PC-3 (cell line): Measurements from ENCODE around the gene MXD1. TPM values are rescaled to one million over a fixed set of nuclear protein-coding genes. Genes with fewer than 3 reads are reported as not detected.

Experiments used
- ATAC-seq: fragments of 200-7000 bp; cut with Tn5 transposase; 2 replicates; pipeline ENCODE4 v1.9.1; 2020; ENCODE audit warnings: mild to moderate bottlenecking, moderate library complexity
- BruUV-seq: library from RNA; stranded (reverse); fragments of 400-500 nt; replicated peaks from 2 replicates; lab custom pipeline; 2021; lab: Mats Ljungman, UMichigan
- CTCF ChIA-PET: fragments of 300-600 bp; sonication (Branson Sonifier 250); formaldehyde crosslinking; loops from one replicate; lab custom pipeline; 2022; ENCODE audit warnings: antibody characterized with exemption; lab: Charles Lee
- POLR2A ChIA-PET: fragments of 300-600 bp; sonication (Branson Sonifier 250); formaldehyde crosslinking; loops from one replicate; lab custom pipeline; 2022; ENCODE audit warnings: antibody characterized with exemption; ENCODE audit not compliant: unreplicated experiment; lab: Charles Lee
- DNase-seq: peaks from one replicate; pipeline ENCODE4 v3.0.0-alpha.2; 2015
- H2AFZ ChIP-seq: fragments of 300-600 bp; sonication (generic); 2 replicates; pipeline ENCODE4 v1.6.0; 2016; ENCODE audit warnings: antibody characterized with exemption, low read length
- H3F3A ChIP-seq: fragments of 300-600 bp; sonication (generic); one replicate; pipeline ENCODE4 v1.6.0; 2017; ENCODE audit warnings: antibody characterized with exemption, low read length, control low read depth, mild to moderate bottlenecking; ENCODE audit not compliant: unreplicated experiment
- H3K27ac ChIP-seq: fragments of 300-600 bp; sonication (generic); 2 replicates; pipeline ENCODE4 v1.5.1; 2016; ENCODE audit warnings: mild to moderate bottlenecking, low read length
- H3K27me3 ChIP-seq: fragments of 300-600 bp; sonication (generic); 2 replicates; pipeline ENCODE4 v1.6.1; 2016; ENCODE audit warnings: low read length, mixed read lengths
- H3K36me3 ChIP-seq: fragments of 300-600 bp; sonication (generic); 2 replicates; pipeline ENCODE4 v1.6.1; 2016; ENCODE audit warnings: low read depth, mixed run types, low read length, mixed read lengths
- H3K4me1 ChIP-seq: fragments of 300-600 bp; sonication (generic); 2 replicates; pipeline ENCODE4 v1.5.1; 2016; ENCODE audit warnings: low read length; ENCODE audit not compliant: insufficient read depth
- H3K4me2 ChIP-seq: fragments of 300-600 bp; sonication (generic); 2 replicates; pipeline ENCODE4 v1.6.0; 2016; ENCODE audit warnings: low read length
- H3K4me3 ChIP-seq: fragments of 300-600 bp; sonication (generic); 2 replicates; pipeline ENCODE4 v1.5.1; 2016; ENCODE audit warnings: mild to moderate bottlenecking, low read length, mixed read lengths
- H3K79me2 ChIP-seq: fragments of 300-600 bp; sonication (generic); 2 replicates; pipeline ENCODE4 v1.6.1; 2017; ENCODE audit warnings: low read length, mixed read lengths
- H3K9ac ChIP-seq: fragments of 300-600 bp; sonication (generic); 2 replicates; pipeline ENCODE4 v1.6.0; 2016; ENCODE audit warnings: mild to moderate bottlenecking, low read length
- H3K9me2 ChIP-seq: fragments of 300-600 bp; sonication (generic); replicated peaks from 2 replicates; pipeline ENCODE4 v1.6.1; 2016; ENCODE audit warnings: mixed run types, low read length, mixed read lengths
- H3K9me3 ChIP-seq: fragments of 300-600 bp; sonication (generic); 2 replicates; pipeline ENCODE4 v1.6.1; 2016; ENCODE audit warnings: low read length, mixed read lengths
- H4K20me1 ChIP-seq: fragments of 300-600 bp; sonication (generic); 2 replicates; pipeline ENCODE4 v1.6.1; 2016; ENCODE audit warnings: low read length, mixed read lengths
- EZH2 ChIP-seq: fragments of 300-600 bp; sonication (generic); IDR thresholded peaks from one replicate; pipeline ENCODE4 v1.6.1; 2017; ENCODE audit warnings: antibody characterized with exemption, mild to moderate bottlenecking, low read length; ENCODE audit not compliant: unreplicated experiment
- EZH2phosphoT487 ChIP-seq: fragments of 300-600 bp; sonication (generic); IDR thresholded peaks from 2 replicates; pipeline ENCODE4 v1.6.1; 2018; ENCODE audit warnings: mild to moderate bottlenecking, antibody characterized with exemption, low read length, borderline replicate concordance
- intact Hi-C: fragments of 100-400 bp; cut with micrococcal nuclease; formaldehyde crosslinking; loops from 2 replicates; pipeline ENCODE4 v1.9.0; 2023
- total RNA-seq: library from RNA; depleted of rRNA; stranded (reverse); fragments of >200 nt; gene quantifications from 2 replicates; pipeline ENCODE4 v1.2.3, GENCODE V29; 2014
- TF ChIP-seq, protein P1 (sequence below): fragments of 300-600 bp; sonication (generic); conservative IDR thresholded peaks from 2 replicates; pipeline ENCODE4 v1.5.1; 2017; ENCODE audit warnings: antibody characterized with exemption, low read depth, mild to moderate bottlenecking, low read length

The MXD1 gene
- total RNA-seq, 1 experiment from 2014 or later: 6.8 TPM

DNA sequence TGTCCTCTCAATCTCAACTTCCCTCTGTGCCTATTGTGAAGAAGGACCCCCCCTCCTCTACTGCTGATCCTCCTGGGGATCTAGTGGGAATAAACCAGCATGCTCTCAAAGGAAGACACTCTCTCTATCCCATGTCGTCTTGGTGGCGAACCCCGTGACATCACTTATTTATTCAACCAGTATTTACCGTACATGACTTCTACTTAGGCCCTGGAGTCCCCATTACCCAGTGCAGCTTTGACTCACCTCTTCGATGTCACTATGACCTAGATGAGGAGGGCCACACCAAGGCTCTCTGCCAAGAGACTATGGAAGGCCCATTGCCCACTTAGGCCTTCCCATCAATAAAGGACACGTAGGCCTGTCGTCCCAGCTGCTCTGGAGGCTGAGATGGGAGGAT is 29.8 kb downstream of the MXD1 start:
- no peak overlapping the region for H3K4me3 ChIP-seq
- peaks cover 53% of the 10 kb centered on the region for H3K4me1 ChIP-seq
- TF ChIP-seq, protein P1, sequence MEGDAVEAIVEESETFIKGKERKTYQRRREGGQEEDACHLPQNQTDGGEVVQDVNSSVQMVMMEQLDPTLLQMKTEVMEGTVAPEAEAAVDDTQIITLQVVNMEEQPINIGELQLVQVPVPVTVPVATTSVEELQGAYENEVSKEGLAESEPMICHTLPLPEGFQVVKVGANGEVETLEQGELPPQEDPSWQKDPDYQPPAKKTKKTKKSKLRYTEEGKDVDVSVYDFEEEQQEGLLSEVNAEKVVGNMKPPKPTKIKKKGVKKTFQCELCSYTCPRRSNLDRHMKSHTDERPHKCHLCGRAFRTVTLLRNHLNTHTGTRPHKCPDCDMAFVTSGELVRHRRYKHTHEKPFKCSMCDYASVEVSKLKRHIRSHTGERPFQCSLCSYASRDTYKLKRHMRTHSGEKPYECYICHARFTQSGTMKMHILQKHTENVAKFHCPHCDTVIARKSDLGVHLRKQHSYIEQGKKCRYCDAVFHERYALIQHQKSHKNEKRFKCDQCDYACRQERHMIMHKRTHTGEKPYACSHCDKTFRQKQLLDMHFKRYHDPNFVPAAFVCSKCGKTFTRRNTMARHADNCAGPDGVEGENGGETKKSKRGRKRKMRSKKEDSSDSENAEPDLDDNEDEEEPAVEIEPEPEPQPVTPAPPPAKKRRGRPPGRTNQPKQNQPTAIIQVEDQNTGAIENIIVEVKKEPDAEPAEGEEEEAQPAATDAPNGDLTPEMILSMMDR: no peak
- TF ChIP-seq EZH2 (no peak), EZH2phosphoT487 (no peak)
- peaks cover 14% of the 10 kb centered on the region; the same call in 1 of the 2 replicates for H3K36me3 ChIP-seq
- POLR2A ChIA-PET: interaction anchor here (0.5 kb wide), 1 partner anchor 54 kb away, joined by 6 read pairs; no protein-coding TSS in a partner anchor
- no peaks in the 10 kb centered on the region for H3K27me3 ChIP-seq
- no peak overlapping the region for H3K4me2 ChIP-seq
- H2AFZ ChIP-seq: no peak overlapping the region
- H3F3A ChIP-seq: peaks cover 12% of the 10 kb centered on the region
- H3K9ac ChIP-seq: 0 out of 2 replicates have a peak overlapping the region, but pooled peaks have one; percentile 75
- H3K79me2 ChIP-seq: no peaks in the 10 kb centered on the region
- intact Hi-C loops: no loop called here
- ATAC-seq (no peak), DNase-seq (no peak)
- CTCF ChIA-PET: no interaction called here
- no peaks in the 10 kb centered on the region for H3K9me3 ChIP-seq
- H4K20me1 ChIP-seq: no peaks in the 10 kb centered on the region
- no TSS peak for BruUV-seq
- peak overlapping the region; percentile 98 for H3K27ac ChIP-seq
- H3K9me2 ChIP-seq: no peaks in the 10 kb centered on the region

DNA sequence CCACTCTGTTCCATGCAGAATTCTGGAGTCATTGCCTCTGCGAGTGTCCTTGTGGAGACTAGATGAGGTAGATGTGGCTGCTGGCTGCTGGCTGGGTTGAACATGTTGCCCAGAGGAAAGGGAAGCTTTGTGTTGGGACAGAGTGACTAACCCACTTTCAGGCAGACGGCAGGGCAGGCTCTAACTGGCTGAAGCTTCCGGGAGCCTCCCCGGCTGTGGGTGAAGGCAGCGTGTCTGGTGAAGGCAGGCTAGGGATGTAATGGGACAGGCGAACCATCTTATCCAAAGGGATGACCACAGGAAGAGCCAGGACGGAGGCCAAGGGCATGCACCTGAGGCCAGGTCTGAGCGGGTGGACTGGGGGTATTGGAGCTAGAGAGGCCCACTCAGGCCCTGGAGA is 30.5 kb downstream of the MXD1 start:
- Histone ChIP-seq H3K79me2 (no peaks in the 10 kb centered on the region), H2AFZ (peak overlapping the region; percentile 48; the same call in 1 of the 2 replicates), H3K9ac (peak overlapping the region; percentile 75), H3K27me3 (no peaks in the 10 kb centered on the region), H3K27ac (peak overlapping the region; percentile 98), H3F3A (peaks cover 12% of the 10 kb centered on the region), H3K9me2 (no peaks in the 10 kb centered on the region), H4K20me1 (no peaks in the 10 kb centered on the region), H3K4me2 (peak overlapping the region; percentile 69), H3K36me3 (peaks cover 11% of the 10 kb centered on the region; the same call in 1 of the 2 replicates), H3K9me3 (no peaks in the 10 kb centered on the region), H3K4me1 (peaks cover 53% of the 10 kb centered on the region), H3K4me3 (no peak overlapping the region)
- peak; percentile 64 for ATAC-seq
- peak; percentile 76 for DNase-seq
- intact Hi-C loops: no loop called here
- ChIA-PET POLR2A (interaction anchor here (0.5 kb wide), 1 partner anchor 53 kb away, joined by 6 read pairs; no protein-coding TSS in a partner anchor), CTCF (no interaction called here)
- TF ChIP-seq EZH2 (no peak), EZH2phosphoT487 (no peak)
- TF ChIP-seq, protein P1: no peak
- BruUV-seq: no TSS peak

- Histone ChIP-seq H3K4me1 (peaks cover 53% of the 10 kb centered on the region), H3K9me3 (no peaks in the 10 kb centered on the region), H3K9me2 (no peaks in the 10 kb centered on the region), H4K20me1 (no peaks in the 10 kb centered on the region), H3K79me2 (no peaks in the 10 kb centered on the region), H3K9ac (peak overlapping the region; percentile 75), H2AFZ (peak overlapping the region; percentile 48; the same call in 1 of the 2 replicates), H3K4me3 (peak overlapping the region; percentile 17; the same call in 1 of the 2 replicates), H3K36me3 (peaks cover 11% of the 10 kb centered on the region; the same call in 1 of the 2 replicates), H3F3A (peaks cover 12% of the 10 kb centered on the region), H3K4me2 (peak overlapping the region; percentile 69), H3K27me3 (no peaks in the 10 kb centered on the region), H3K27ac (peak overlapping the region; percentile 98)
- TF ChIP-seq, protein P1: no peak
- no peak for TF ChIP-seq EZH2
- no peak for TF ChIP-seq EZH2phosphoT487
- ATAC-seq (peak; percentile 3), DNase-seq (no peak)
- POLR2A ChIA-PET: interaction anchor here (1.5 kb wide), 1 partner anchor 31 kb away, joined by 3 read pairs; the partner anchor contains the start of gene MXD1
- intact Hi-C loops: loop anchor here (1.0 to 2.0 kb wide), 5 partner anchors 14 to 196 kb away; no protein-coding TSS in a partner anchor
- CTCF ChIA-PET: no interaction called here
- no TSS peak for BruUV-seq
Measured at GRCh38 chr2:69945941-69946340, 31.0 kb downstream of the MXD1 start.
